ENCODE data around the gene PAX5. TPM values are rescaled to one million over a fixed set of nuclear protein-coding genes. Genes with fewer than 3 reads are reported as not detected.

The PAX5 gene
- total and polyA plus RNA-seq, 2 of the 13 experiments (the other 11 are each of a cell fraction or from before 2014, with no cell fraction given): not detected

DNA sequence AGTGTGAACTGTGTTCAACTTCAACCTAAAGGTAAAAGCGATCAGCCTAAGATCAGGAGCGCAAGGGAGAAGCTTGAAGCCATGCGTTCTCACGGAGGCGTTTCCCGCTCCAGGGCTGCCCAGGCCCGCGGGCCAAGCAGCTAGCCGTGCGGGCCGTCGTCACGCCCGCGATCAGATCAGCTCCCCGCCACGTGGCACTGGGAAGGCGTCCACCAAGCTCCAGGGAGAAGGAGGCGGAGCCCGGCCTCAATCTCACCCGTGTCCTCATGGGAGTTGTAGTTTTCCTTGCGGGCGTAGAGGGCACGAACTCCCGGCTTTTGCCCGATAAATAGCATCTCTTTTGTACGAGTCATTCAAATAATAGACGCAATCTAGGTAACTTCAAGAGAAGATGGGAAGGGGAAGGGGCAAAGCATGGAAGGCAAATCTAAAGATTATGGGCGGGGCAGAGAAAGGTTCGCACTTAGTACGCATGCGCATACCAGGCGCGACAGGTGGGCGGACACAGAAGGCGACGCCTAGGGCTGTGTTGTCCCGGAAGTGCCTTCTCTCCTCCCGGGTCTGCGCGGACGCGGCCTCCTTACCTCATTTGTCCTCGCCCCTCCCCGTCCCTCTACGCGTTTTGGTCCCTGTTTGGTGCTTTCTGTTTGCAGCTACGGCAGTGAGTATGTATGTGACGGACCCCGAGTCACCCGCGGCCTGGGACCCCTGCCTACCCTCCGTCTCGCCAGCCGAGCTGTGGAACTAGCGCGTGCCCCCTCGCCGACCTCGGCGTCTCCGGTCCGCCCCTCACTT, 45.5 kb upstream of the PAX5 start (continued):
- TF ChIP-seq, protein P1, sequence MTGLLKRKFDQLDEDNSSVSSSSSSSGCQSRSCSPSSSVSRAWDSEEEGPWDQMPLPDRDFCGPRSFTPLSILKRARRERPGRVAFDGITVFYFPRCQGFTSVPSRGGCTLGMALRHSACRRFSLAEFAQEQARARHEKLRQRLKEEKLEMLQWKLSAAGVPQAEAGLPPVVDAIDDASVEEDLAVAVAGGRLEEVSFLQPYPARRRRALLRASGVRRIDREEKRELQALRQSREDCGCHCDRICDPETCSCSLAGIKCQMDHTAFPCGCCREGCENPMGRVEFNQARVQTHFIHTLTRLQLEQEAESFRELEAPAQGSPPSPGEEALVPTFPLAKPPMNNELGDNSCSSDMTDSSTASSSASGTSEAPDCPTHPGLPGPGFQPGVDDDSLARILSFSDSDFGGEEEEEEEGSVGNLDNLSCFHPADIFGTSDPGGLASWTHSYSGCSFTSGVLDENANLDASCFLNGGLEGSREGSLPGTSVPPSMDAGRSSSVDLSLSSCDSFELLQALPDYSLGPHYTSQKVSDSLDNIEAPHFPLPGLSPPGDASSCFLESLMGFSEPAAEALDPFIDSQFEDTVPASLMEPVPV (CRISPR knock-in tag; IDR thresholded peaks at IDR 0.05): peak; percentile 100
- TF ChIP-seq EEA1 (CRISPR knock-in tag; IDR thresholded peaks at IDR 0.05; ENCODE audit: borderline replicate concordance) (peak; percentile 99), ZNF546 (CRISPR knock-in tag; conservative IDR thresholded peaks at IDR 0.05) (peak; percentile 100), NFE2L2 (IDR thresholded peaks at IDR 0.05; ENCODE audit: low read length) (no peak), KLF12 (CRISPR knock-in tag; IDR thresholded peaks at IDR 0.05; ENCODE audit: borderline replicate concordance) (peak; percentile 2), NAIF1 (CRISPR knock-in tag; IDR thresholded peaks at IDR 0.05; ENCODE audit: borderline replicate concordance) (peak; percentile 94), GATA4 (IDR thresholded peaks at IDR 0.05; ENCODE audit: borderline replicate concordance, low read depth) (no peak), ZNF180 (CRISPR knock-in tag; IDR thresholded peaks at IDR 0.05; ENCODE audit: borderline replicate concordance, low read depth) (peak; percentile 95; the same call in 1 of the 2 replicates), CEBPG (CRISPR knock-in tag; IDR thresholded peaks at IDR 0.05) (peak; percentile 46), ZZZ3 (CRISPR knock-in tag; IDR thresholded peaks at IDR 0.05; ENCODE audit: borderline replicate concordance) (peak; percentile 59; the same call in 1 of the 2 replicates), ZNF792 (CRISPR knock-in tag; IDR thresholded peaks at IDR 0.05) (peak; percentile 97; the same call in 1 of the 2 replicates), SP4 (CRISPR knock-in tag; IDR thresholded peaks at IDR 0.05) (peak; percentile 96), SNAI1 (CRISPR knock-in tag; IDR thresholded peaks at IDR 0.05; ENCODE audit: borderline replicate concordance) (peak; percentile 100), MTF2 (CRISPR knock-in tag; IDR thresholded peaks at IDR 0.05; ENCODE audit: borderline replicate concordance) (no peak)
- TF ChIP-seq, protein P2, sequence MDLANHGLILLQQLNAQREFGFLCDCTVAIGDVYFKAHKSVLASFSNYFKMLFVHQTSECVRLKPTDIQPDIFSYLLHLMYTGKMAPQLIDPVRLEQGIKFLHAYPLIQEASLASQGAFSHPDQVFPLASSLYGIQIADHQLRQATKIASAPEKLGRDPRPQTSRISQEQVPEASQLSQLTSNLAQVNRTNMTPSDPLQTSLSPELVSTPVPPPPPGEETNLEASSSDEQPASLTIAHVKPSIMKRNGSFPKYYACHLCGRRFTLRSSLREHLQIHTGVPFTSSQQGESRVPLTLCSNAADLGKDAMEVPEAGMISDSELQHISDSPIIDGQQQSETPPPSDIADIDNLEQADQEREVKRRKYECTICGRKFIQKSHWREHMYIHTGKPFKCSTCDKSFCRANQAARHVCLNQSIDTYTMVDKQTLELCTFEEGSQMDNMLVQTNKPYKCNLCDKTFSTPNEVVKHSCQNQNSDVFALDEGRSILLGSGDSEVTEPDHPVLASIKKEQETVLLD (CRISPR knock-in tag; IDR thresholded peaks at IDR 0.05; ENCODE audit: low read depth): peak; percentile 89
- TF ChIP-seq, protein P3, sequence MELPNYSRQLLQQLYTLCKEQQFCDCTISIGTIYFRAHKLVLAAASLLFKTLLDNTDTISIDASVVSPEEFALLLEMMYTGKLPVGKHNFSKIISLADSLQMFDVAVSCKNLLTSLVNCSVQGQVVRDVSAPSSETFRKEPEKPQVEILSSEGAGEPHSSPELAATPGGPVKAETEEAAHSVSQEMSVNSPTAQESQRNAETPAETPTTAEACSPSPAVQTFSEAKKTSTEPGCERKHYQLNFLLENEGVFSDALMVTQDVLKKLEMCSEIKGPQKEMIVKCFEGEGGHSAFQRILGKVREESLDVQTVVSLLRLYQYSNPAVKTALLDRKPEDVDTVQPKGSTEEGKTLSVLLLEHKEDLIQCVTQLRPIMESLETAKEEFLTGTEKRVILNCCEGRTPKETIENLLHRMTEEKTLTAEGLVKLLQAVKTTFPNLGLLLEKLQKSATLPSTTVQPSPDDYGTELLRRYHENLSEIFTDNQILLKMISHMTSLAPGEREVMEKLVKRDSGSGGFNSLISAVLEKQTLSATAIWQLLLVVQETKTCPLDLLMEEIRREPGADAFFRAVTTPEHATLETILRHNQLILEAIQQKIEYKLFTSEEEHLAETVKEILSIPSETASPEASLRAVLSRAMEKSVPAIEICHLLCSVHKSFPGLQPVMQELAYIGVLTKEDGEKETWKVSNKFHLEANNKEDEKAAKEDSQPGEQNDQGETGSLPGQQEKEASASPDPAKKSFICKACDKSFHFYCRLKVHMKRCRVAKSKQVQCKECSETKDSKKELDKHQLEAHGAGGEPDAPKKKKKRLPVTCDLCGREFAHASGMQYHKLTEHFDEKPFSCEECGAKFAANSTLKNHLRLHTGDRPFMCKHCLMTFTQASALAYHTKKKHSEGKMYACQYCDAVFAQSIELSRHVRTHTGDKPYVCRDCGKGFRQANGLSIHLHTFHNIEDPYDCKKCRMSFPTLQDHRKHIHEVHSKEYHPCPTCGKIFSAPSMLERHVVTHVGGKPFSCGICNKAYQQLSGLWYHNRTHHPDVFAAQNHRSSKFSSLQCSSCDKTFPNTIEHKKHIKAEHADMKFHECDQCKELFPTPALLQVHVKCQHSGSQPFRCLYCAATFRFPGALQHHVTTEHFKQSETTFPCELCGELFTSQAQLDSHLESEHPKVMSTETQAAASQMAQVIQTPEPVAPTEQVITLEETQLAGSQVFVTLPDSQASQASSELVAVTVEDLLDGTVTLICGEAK (IDR thresholded peaks at IDR 0.05): no peak
- TF ChIP-seq, protein P3 (CRISPR knock-in tag; IDR thresholded peaks at IDR 0.05): peak; percentile 96

Measured in HepG2 (cell line).